GM12873 (cell line): ENCODE data around the gene LRRC38.

Experiments used
- TF ChIP-seq, protein P1 (sequence below): IDR thresholded peaks from 2 replicates; pipeline ENCODE4 v1.5.1; 2012; ENCODE audit warnings: low read depth, mild to moderate bottlenecking, moderate library complexity, low read length, control low read depth; ENCODE audit not compliant: insufficient read depth; ENCODE audit errors: missing control alignments

The LRRC38 gene

DNA sequence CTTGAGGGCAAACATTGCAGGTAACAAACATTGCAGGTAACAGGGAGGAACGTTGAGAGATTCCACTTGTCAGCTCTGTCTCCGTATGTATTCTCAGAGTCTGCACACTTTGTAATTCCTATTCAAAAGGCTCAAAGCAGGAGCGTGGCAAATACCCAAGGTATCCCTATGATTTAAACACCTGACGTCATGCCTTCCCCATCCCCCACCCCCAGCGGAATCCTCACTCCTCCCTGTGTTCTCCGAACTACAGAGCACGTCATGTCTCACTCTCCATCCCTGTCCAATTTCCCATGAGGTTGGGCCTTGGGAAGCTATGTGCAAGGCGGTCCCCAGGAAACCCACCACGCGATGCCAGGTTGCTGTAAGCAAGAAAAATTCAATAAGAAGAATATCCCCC lies 2.8 kb upstream of the LRRC38 start:
- TF ChIP-seq, protein P1, sequence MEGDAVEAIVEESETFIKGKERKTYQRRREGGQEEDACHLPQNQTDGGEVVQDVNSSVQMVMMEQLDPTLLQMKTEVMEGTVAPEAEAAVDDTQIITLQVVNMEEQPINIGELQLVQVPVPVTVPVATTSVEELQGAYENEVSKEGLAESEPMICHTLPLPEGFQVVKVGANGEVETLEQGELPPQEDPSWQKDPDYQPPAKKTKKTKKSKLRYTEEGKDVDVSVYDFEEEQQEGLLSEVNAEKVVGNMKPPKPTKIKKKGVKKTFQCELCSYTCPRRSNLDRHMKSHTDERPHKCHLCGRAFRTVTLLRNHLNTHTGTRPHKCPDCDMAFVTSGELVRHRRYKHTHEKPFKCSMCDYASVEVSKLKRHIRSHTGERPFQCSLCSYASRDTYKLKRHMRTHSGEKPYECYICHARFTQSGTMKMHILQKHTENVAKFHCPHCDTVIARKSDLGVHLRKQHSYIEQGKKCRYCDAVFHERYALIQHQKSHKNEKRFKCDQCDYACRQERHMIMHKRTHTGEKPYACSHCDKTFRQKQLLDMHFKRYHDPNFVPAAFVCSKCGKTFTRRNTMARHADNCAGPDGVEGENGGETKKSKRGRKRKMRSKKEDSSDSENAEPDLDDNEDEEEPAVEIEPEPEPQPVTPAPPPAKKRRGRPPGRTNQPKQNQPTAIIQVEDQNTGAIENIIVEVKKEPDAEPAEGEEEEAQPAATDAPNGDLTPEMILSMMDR, result no peak

DNA sequence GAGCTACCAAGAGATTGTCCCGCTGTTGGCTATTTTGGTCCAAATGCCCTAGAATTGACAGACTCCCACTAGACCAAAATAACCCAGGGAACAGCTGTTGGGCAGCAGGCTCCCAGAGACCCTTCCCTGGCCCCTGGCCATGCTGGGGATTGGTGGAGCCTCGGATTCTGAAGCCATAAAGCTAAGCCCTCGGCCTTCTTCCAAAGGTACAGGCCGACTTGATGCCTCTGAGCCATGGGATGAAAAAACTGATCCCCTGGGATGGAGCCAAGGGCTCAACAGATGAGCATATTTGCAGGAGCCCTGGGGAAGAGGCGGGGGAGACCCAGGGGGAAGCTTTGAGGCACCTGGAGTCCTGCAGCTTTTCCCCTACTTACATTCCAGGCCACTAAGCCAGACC lies 1.0 kb upstream of the LRRC38 start:
- TF ChIP-seq, protein P1, result no peak

DNA sequence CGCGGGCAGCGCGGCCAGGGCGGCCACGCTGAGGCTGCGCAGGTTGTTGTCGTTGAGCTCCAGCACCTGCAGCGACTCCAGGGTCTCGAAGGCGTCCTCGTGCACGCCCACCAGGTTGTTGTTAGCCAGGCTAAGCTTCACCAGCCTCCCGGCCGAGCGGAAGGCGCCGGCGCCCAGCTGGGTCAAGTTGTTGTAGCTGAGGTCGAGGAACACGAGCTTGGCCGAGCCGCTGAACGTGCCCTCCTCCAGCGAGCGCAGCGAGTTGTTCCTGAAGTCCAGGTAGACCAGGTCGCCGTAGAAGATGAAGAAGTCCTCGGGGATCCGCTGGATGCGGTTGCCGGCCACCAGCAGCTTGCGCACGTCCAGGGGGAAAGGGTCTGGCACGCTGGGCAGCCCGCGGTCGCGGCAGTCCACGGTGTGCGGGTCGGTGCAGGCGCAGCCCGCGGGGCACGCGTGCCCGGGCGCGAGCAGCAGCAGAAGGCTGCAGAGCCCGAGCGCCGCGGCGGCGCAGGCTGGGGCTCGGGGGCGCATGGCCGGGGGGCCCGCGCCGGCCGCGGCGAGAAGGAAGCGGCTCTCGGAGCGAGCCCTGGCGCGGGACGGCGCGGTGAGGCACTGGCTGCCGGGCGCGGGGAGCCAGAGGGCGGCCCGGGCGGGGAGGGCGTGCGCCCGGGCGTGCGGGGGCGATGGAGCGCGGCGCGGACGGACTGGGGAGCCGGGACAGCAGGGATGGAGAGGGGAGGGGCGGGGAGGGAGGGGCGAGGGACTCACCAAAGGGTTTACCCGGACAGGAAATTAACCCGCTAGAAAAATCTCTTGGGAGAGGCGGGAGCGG lies 524 bp downstream of the LRRC38 start:
- TF ChIP-seq, protein P1, result no peak

DNA sequence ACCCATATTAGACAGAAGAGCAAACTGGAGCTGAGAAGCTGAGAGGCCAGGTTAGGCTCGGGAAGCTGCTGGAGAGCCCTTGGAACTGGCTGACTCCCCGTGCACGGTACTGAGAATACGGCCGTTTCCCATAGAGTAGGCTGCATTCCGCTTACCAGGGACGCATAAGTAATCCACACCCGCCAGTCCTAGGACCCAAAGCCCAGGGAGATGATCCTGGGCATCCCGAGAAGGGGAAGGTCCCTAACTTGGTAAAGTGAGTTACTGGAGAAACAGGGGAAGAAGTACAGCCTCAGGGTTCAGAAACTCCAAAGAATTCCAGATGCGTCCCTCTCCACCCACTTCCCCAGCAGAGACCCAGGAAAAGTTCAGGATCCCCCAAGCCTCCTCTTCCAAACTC lies 1.3 kb downstream of the LRRC38 start:
- TF ChIP-seq, protein P1, result no peak

DNA sequence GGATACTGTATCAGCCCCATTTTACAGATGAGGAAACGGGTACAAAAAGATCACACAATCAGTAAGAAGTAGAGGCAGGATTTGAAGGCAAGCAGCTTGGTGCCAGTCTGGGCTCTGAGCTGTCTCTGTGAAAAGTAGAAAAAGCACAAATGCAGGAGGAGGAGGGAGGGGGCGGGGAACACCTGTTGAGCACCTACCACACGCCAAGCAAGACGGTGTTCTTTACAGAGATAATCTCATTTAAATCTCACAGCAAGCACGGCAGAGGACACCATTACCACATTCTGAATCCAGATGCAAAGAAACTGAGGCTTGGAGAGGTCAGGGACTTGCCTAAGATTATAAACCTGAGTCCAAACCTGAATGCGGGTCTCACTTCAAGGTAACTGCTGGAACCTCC lies 3.3 kb downstream of the LRRC38 start:
- TF ChIP-seq, protein P1, result no peak

DNA sequence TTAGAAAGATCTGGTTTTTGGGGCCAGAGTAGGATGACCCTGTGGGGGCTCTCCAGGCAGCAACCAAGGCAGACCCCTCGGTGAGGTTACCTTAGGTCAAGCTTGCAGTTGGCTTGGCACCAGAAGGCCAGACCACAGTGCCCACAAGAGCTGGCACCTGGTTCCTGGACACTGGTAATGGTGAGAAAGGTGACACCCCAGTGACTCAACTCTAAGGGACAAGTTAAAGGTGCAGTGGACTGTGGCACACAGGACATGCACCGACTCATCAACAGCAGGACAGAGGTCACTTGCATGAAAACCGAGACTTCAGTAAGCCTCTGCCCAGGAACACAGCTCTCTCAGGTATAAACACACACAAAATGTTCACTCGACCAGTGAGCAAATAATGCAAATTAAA lies 6.7 kb downstream of the LRRC38 start:
- TF ChIP-seq, protein P1, result no peak

DNA sequence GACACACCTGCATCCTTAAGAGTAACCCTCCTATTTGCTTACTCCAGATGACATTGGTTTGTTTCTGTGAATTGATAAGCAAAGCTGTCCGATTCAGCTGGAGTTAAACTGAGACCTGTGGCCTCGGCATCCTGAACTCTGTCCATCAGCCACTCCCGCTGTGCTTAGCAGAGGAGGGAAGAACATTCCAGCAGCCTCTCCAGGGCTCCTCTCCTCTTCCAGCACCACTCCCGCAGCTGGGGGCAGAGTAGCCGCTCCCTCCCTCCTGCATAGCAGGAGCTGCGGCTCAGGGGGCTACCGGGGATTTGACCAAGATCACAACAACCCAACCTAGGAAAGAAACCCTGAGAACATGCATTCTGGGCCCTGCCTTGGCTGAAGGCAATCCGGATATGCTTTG lies 8.8 kb downstream of the LRRC38 start:
- TF ChIP-seq, protein P1, result no peak
